VCaP (cell line): ENCODE measurements around the gene SPATS2.

Source experiments
- H3K27ac ChIP-seq: fragments of 450-650 bp; 2 replicates; pipeline ENCODE4 v1.5.1; 2017
- TF ChIP-seq, protein P1 (sequence below): fragments of 450-650 bp; conservative IDR thresholded peaks from 2 replicates; pipeline ENCODE4 v1.5.1; 2017; ENCODE audit warnings: mild to moderate bottlenecking, moderate library complexity

SPATS2 gene

GRCh38 chr12:49537231-49537751 is 170.0 kb downstream of the SPATS2 start:
- H3K27ac ChIP-seq = peak overlapping the region; percentile 23; the same call in 1 of the 2 replicates
- TF ChIP-seq, protein P1, sequence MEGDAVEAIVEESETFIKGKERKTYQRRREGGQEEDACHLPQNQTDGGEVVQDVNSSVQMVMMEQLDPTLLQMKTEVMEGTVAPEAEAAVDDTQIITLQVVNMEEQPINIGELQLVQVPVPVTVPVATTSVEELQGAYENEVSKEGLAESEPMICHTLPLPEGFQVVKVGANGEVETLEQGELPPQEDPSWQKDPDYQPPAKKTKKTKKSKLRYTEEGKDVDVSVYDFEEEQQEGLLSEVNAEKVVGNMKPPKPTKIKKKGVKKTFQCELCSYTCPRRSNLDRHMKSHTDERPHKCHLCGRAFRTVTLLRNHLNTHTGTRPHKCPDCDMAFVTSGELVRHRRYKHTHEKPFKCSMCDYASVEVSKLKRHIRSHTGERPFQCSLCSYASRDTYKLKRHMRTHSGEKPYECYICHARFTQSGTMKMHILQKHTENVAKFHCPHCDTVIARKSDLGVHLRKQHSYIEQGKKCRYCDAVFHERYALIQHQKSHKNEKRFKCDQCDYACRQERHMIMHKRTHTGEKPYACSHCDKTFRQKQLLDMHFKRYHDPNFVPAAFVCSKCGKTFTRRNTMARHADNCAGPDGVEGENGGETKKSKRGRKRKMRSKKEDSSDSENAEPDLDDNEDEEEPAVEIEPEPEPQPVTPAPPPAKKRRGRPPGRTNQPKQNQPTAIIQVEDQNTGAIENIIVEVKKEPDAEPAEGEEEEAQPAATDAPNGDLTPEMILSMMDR = no peak

- H3K27ac ChIP-seq = peak overlapping the region; percentile 23; the same call in 1 of the 2 replicates
- TF ChIP-seq, protein P1 = peak; percentile 29
These were observed 170.7 kb downstream of the SPATS2 start for GRCh38 chr12:49537752-49538509.

DNA sequence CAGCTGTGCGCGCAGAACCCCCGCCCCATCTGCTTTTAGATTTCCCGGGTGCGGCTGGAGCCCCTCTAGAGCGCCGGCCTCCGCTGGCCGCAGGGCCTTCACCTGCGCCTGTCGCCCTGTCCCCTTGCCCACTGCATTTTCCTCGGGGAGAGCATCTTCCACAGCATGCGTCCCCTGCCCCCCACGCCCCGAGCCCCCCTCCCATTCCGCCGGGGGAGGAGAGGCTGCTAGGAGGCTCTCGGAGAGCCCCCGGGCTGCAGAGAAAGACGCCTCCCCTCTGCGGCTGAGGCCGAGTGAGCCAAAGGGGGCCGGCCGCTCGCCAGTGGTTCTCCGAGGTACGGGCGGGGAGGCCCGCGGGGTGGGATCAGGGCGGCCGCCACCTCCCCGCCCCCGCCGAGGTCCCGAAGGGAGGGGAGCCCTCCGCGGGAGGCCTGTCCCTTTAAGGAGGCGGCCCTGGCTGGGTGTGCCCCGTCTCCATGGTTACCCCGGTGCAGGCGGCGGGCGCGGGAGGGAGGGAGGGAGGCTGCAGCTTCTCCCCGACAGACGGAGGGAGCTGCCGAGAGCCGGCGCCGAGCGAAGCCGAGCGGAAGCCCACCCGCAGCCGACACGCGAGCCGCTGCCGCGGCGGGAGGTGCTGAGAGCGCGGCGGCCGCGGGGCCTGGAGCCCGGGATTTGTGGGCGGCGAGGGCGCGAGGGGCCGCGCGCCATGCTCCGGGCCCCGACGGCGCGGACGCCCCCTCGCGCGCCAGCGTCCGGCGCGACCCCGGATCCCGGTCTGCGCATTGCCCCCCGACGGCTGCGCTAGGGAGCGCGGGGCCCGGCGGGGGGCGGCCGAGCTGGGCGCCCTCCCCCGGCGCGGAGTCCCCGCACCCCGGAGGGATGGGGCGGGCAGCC is 171.5 kb downstream of the SPATS2 start, which contains the start of gene KCNH3:
Gene KCNH3 (plus strand): TSS at position 521 of the 894 bp plus-strand sequence. CDS start 387 bp downstream, outside the sequence.
- TF ChIP-seq, protein P1 = no peak
- peak within 1 kb of the TSS; percentile 23; the same call in 1 of the 2 replicates for H3K27ac ChIP-seq

DNA sequence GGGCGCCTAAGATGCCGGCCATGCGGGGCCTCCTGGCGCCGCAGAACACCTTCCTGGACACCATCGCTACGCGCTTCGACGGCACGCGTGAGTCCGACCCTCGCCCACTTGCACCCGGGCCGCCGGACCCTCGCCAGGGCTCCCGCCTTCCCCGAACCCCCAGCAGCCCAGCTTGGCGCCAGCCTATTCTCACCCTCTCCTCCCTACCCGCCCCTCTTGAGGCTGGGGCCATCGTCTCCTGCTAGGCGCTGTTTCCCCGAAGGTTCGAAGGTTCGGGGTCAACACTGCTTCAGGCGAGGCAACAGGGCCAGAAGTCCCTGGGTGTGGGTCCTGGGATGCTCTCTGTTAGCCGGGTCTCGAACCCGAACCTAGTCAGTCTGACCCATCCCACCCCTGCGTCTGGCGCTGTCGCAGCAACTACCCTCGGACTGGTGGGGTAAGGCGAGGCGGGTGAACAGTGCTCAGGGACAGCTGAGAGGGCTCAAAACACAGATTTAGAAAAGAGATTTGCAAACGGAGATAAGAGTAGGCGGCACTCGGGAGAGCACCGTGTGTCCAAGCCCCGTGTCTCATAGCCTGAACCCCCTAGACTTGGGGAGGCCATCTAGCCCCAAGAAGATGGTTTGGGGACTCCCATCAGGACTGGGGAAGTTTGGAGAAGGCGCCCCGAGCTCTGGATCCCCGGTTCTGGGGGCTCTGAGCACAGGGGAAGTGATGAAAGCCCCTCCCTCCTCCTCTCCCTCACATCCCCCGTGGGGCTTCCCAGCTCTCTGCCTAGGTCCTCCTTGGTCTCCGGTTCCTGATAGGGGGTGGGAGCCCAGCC is 172.4 kb downstream of the SPATS2 start:
- TF ChIP-seq, protein P1 = no peak

DNA sequence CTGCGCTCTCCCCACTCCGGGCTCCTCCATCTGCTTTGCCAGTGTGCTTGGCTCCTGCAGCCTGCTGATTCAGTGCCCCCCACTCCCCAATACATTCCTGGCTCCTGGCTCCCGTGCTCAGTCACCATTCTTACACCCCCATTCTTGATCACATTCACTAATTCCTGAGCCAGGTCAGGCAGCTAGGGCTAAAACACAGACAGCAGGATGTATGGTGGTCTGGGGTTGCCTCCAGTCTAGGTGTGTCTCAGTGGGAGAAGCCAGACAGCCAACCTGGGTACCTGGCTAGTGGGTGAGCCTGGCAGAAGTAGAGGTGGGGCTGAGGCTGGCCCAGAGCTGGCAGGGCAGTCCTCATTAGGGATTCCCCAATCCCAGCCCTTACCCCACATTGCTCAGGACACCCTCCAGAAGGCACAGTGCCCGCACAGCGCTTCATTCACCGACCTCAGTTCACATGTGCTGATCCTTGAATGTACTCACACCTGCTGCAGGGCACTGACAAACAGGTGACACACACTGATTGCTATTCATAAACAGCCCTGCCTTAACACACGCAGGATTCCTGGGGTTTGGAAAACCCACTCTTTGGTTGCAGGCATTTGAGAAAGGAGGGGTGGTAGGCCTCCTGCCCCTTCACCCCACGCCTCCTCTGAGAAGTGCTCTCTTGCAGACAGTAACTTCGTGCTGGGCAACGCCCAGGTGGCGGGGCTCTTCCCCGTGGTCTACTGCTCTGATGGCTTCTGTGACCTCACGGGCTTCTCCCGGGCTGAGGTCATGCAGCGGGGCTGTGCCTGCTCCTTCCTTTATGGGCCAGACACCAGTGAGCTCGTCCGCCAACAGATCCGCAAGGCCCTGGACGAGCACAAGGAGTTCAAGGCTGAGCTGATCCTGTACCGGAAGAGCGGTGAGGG is 173.2 kb downstream of the SPATS2 start:
- TF ChIP-seq, protein P1 = no peak

More for the DNA sequence above, 172.4 kb downstream of the SPATS2 start:
- no peak overlapping the region for H3K27ac ChIP-seq

GRCh38 chr12:49541140-49541861 is 174.0 kb downstream of the SPATS2 start:
- no peak overlapping the region for H3K27ac ChIP-seq
- TF ChIP-seq, protein P1 = no peak

More for the DNA sequence above, 173.2 kb downstream of the SPATS2 start:
- H3K27ac ChIP-seq = no peak overlapping the region
